Testis (tissue), 3 donors: ENCODE results near the gene SYNGR2. TPM values are rescaled to one million over a fixed set of nuclear protein-coding genes. Genes with fewer than 3 reads are reported as not detected.

Experiments
- DNase-seq: peaks from one replicate; pipeline ENCODE4 v3.0.0-alpha.2; 2019
- H3K27ac ChIP-seq, 2 donors: fragments of 200-600 bp; sonication (generic); one replicate each; pipeline ENCODE4 v1.5.1; 2019
- H3K27me3 ChIP-seq: fragments of 200-600 bp; sonication (generic); one replicate; pipeline ENCODE4 v1.5.1; 2019
- H3K36me3 ChIP-seq: fragments of 200-600 bp; sonication (generic); one replicate; pipeline ENCODE4 v1.5.1; 2017; ENCODE audit warnings: low read depth; ENCODE audit errors: missing control alignments
- H3K4me1 ChIP-seq: fragments of 200-600 bp; sonication (generic); one replicate; pipeline ENCODE4 v1.5.1; 2019
- H3K4me3 ChIP-seq, 2 donors: fragments of 200-600 bp; sonication (generic); one replicate each; pipeline ENCODE4 v1.5.1; 2017 to 2019
- H3K9me3 ChIP-seq: fragments of 200-600 bp; sonication (generic); one replicate; pipeline ENCODE4 v1.5.1; 2017
- CTCF ChIP-seq, 3 experiments: fragments of 450-650 bp in 2 of 3; fragments of 200-600 bp in 1 of 3; sonication (generic) in 1 of 3; IDR thresholded peaks; one replicate each; pipeline ENCODE4 v1.5.1; 2016 to 2019; ENCODE audit warnings: antibody characterized with exemption in 3 of 3, mild to moderate bottlenecking in 2 of 3, moderate library complexity in 1 of 3
- POLR2A ChIP-seq: fragments of 450-650 bp; IDR thresholded peaks from one replicate; pipeline ENCODE4 v1.6.1; 2017; ENCODE audit warnings: antibody characterized with exemption, mild to moderate bottlenecking, moderate library complexity
- WGBS, 2 donors: methylation state at CpG; one replicate each; pipeline ENCODE4 v1.1.5; 2018; 5-methylcytosine and 5-hydroxymethylcytosine counted together
- intact Hi-C: fragments of 100-400 bp; cut with DNase I; formaldehyde crosslinking; loops from one replicate; pipeline ENCODE4 v1.15.1; 2023; ENCODE audit warnings: low total_unique reads
- polyA plus RNA-seq: library from polyadenylated mRNA; stranded (reverse); fragments of 350-450 nt; fragmentation: Illumina TruSeq; extraction: RNeasy Lipid Tissue Mini Kit (QIAGEN cat#74804); gene quantifications from one replicate; pipeline ENCODE4 v1.2.3, GENCODE V29; 2014; ENCODE audit warnings: low read depth, low replicate concordance; ENCODE audit not compliant: insufficient read depth
- total RNA-seq, 2 donors: library from RNA; depleted of rRNA; stranded (reverse); fragments of >200 nt; gene quantifications; one replicate each; pipeline ENCODE4 v1.2.3, GENCODE V29; 2016

SYNGR2 gene
- total and polyA plus RNA-seq, 3 donors from 2014 or later = 63.7 to 70.6 (median 68.7) TPM

DNA sequence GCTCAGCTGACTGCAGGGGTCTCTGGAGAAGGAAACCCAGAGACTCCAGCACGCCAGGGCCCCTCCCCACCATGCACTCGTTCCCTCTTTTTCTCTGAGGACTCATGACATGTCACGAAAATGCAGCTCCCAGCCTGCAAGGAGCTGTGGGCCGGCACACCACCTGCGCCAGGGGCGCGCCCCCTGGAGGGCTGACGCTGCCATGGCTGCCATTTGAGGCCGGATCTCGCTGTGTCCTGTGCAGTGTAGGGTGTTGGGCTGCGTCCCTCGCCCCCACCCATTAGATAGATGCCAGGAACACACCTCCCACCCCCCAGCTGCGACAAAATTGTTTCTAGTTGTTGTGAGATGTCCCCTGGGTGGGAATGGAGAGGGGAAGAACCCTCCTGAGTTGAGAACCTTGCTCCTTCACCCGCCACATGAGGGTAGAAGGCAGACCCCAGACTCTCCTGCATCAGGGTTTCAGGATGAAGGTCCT, 8.2 kb downstream of the SYNGR2 start:
- no peak overlapping the region for H3K27ac ChIP-seq
- intact Hi-C loops = no loop called here
- 48 to 66% methylated on average over 14 of the region's 14 CpGs for WGBS, 2 donors

DNA sequence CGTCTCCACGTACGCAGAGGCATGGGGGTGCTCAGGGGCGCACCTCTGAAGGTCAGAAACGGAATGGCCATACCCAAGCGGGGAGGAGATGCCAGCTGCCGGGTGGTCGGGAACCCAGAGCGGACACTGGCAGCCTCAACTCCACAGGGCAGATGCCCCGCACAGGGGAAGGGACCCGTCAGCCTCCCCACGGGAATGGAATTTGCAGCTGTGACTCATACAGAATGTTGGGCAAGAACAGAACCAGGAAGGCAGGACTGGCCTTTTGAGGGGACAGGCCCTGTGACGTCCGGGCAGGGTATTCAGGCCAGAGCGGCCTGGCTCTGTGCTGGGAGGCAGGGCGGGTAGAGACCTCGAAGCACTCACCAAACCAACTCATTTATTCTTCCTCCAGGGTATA, 11.0 kb downstream of the SYNGR2 start:
- intact Hi-C loops = no loop called here
- DNase-seq = no peak
- TF ChIP-seq POLR2A = no peak
- WGBS, 2 donors = 84 to 91% methylated on average over 15 to 17 of the region's 17 CpGs
- H3K36me3 ChIP-seq = no peaks in the 10 kb centered on the region
- H3K4me3 ChIP-seq = no peak overlapping the region
- peak overlapping the region; percentile 76 to 87 for H3K27ac ChIP-seq
- H3K4me1 ChIP-seq = peaks cover 35% of the 10 kb centered on the region
- no peaks in the 10 kb centered on the region for H3K9me3 ChIP-seq
- H3K27me3 ChIP-seq = no peaks in the 10 kb centered on the region

More for the DNA sequence above, 8.2 kb downstream of the SYNGR2 start:
- no peaks in the 10 kb centered on the region for H3K27me3 ChIP-seq
- H3K9me3 ChIP-seq = no peaks in the 10 kb centered on the region
- DNase-seq = peak; percentile 77
- peaks cover 60% of the 10 kb centered on the region for H3K4me1 ChIP-seq
- no peaks in the 10 kb centered on the region for H3K36me3 ChIP-seq
- TF ChIP-seq POLR2A (no peak), CTCF (IDR thresholded peaks at IDR 0.05) (peak; percentile 62 to 72 (median 71))
- no peak overlapping the region for H3K4me3 ChIP-seq

DNA sequence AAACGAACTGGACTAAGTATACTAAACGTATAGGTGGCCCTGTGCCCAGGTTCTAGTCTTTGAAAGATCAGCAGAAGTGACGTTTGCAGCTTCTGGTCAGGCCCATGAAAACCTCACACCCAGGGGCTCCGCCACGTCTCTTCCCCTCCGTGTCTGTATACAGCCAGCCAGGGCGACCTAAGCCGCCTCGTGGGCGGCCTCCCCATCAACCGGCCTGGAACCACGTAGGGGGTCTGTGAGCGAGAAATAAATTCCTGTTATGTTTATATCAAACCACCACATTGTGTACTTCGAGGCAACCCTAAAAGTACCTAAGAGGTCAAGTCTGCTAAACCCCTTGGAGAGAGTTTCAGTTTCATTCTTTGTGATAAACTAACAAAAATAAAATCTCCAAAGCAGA, 11.7 kb downstream of the SYNGR2 start:
- TF ChIP-seq CTCF (IDR thresholded peaks at IDR 0.05) = no peak
- TF ChIP-seq POLR2A = no peak
- no peak overlapping the region for H3K4me3 ChIP-seq
- H3K4me1 ChIP-seq = peaks cover 28% of the 10 kb centered on the region
- H3K36me3 ChIP-seq = no peaks in the 10 kb centered on the region
- WGBS, 2 donors = 62 to 66% methylated on average over 14 of the region's 14 CpGs
- no peak for DNase-seq
- H3K27ac ChIP-seq = peak overlapping the region; percentile 76 to 87
- H3K27me3 ChIP-seq = no peaks in the 10 kb centered on the region
- no peaks in the 10 kb centered on the region for H3K9me3 ChIP-seq
- intact Hi-C loops = no loop called here

DNA sequence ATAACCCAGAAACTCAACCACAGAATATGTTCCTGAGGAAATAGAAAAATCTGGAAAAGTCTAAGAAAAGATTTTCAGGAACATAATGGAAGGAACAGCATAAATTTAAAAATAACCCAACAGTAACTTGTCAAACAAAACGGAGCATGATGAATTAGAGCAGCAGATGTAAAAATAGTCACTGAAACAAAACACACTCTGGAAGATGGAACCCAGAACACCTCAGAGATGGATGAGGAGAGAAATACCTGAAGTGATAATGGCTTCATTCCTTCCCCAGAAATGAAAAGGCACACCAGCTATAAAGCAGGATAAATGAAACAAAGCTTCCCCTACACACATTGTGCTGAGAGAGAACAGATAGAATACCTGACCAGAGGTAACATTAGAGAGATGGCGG, 12.1 kb downstream of the SYNGR2 start:
- intact Hi-C loops = no loop called here
- no peaks in the 10 kb centered on the region for H3K36me3 ChIP-seq
- peaks cover 25% of the 10 kb centered on the region for H3K4me1 ChIP-seq
- no peak overlapping the region for H3K4me3 ChIP-seq
- TF ChIP-seq POLR2A (no peak), CTCF (IDR thresholded peaks at IDR 0.05) (no peak)
- H3K27ac ChIP-seq = peak overlapping the region; percentile 76 to 87
- no peak for DNase-seq
- no peaks in the 10 kb centered on the region for H3K27me3 ChIP-seq
- WGBS, 2 donors = 75 to 79% methylated on average over 2 of the region's 2 CpGs
- no peaks in the 10 kb centered on the region for H3K9me3 ChIP-seq

- Histone ChIP-seq H3K4me3 (no peak overlapping the region), H3K27ac (no peak overlapping the region), H3K36me3 (no peaks in the 10 kb centered on the region), H3K4me1 (peaks cover 15% of the 10 kb centered on the region), H3K9me3 (no peaks in the 10 kb centered on the region), H3K27me3 (no peaks in the 10 kb centered on the region)
- TF ChIP-seq POLR2A = no peak
- no peak for TF ChIP-seq CTCF (IDR thresholded peaks at IDR 0.05)
- WGBS, 2 donors = 92 to 95% methylated on average over 13 of the region's 13 CpGs
- intact Hi-C loops = no loop called here
- no peak for DNase-seq
These were observed 14.1 kb downstream of the SYNGR2 start for GRCh38 chr17:78182504-78182903.
